Measurements from ENCODE around the gene PLCL1. TPM values are rescaled to one million over a fixed set of nuclear protein-coding genes. Genes with fewer than 3 reads are reported as not detected.

Gene PLCL1
- total RNA-seq, 4 donors from 2014 or later, result 0.34 to 4.2 (median 1.2) TPM

DNA sequence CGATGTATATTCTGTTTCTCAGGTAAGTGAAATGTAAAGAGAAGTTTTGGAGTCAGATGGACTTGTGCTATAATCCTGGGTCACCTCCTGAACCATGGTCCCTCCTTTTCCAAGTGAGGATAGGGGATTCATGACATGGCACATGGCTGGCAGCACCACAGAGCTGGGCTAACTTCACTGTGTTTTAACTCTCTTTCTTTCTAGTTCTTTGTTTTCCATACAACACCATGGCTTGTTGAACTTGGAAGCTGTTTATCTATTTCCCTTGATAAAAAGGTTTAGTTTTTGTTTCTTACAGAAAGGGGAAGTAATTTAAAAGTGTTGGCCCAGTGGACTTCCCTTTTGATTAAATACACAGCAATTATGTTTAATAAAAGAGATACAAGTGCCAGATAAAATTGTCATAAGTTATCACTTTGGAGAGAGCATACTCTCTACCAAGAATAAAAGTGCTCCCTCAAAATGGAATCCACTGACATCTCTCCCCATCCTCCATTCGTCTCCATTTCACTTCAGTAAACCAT is 90.4 kb downstream of the PLCL1 start:
- H3K9me3 ChIP-seq, result no peaks in the 10 kb centered on the region
- DNase-seq, result no peak
- H3K4me3 ChIP-seq, result no peak overlapping the region
- H3K4me1 ChIP-seq, result peaks cover 0 to 10% (median 5%) of the 10 kb centered on the region in 3 donors
- no peaks in the 10 kb centered on the region for H3K27me3 ChIP-seq
- no peak overlapping the region for H3K27ac ChIP-seq
- intact Hi-C loops (cut with DNase I), result no loop called here
- H3K36me3 ChIP-seq, result no peaks in the 10 kb centered on the region
- 29 to 32% methylated on average over 2 of the region's 2 CpGs for WGBS, 2 donors
- TF ChIP-seq, protein P1, sequence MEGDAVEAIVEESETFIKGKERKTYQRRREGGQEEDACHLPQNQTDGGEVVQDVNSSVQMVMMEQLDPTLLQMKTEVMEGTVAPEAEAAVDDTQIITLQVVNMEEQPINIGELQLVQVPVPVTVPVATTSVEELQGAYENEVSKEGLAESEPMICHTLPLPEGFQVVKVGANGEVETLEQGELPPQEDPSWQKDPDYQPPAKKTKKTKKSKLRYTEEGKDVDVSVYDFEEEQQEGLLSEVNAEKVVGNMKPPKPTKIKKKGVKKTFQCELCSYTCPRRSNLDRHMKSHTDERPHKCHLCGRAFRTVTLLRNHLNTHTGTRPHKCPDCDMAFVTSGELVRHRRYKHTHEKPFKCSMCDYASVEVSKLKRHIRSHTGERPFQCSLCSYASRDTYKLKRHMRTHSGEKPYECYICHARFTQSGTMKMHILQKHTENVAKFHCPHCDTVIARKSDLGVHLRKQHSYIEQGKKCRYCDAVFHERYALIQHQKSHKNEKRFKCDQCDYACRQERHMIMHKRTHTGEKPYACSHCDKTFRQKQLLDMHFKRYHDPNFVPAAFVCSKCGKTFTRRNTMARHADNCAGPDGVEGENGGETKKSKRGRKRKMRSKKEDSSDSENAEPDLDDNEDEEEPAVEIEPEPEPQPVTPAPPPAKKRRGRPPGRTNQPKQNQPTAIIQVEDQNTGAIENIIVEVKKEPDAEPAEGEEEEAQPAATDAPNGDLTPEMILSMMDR (IDR thresholded peaks at IDR 0.05), result no peak
- no peak for TF ChIP-seq POLR2A (IDR thresholded peaks at IDR 0.05)

DNA sequence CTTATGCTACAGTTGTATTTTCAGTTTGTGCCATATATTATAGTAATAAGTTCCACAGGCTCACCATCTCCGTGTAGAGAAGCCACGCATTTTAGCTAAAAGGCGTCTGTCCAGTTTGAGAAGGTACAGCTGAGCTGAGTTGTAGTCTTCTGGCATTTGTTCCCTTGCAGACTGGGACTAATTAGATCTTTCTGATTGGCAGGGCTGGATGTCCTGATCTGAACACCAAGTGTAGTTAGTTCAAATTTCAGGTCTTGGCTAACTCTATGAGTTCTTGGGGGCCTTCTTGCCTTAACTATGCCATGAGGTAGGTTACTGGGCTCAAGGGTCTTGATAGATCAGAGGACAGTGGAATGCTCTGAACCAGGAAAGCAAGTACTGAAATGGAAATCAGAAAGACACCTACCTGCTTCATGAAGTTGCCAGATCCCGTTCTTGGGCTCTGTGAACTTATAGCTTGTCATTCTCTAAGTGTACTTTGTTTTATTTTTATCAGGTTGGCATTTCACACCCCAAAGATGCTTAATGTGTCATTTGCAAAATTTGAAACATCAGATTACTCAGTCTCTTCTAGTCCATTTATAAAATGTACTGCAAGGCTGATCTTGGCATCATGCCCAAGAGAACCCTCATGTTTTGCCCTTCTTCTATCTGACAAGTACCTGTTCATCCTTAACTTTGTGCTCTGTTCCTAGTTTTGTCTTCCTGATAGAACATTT is 93.7 kb downstream of the PLCL1 start:
- WGBS, 2 donors, result 90% methylated on average over 4 of the region's 4 CpGs
- H3K9me3 ChIP-seq, result no peaks in the 10 kb centered on the region
- DNase-seq, result no peak
- H3K4me1 ChIP-seq, result peaks cover 0 to 4% (median 0%) of the 10 kb centered on the region in 3 donors
- H3K27ac ChIP-seq, result no peak overlapping the region
- intact Hi-C loops (cut with DNase I), result no loop called here
- no peaks in the 10 kb centered on the region for H3K27me3 ChIP-seq
- H3K36me3 ChIP-seq, result no peaks in the 10 kb centered on the region
- no peak for TF ChIP-seq POLR2A (IDR thresholded peaks at IDR 0.05)
- TF ChIP-seq, protein P1 (IDR thresholded peaks at IDR 0.05), result no peak
- H3K4me3 ChIP-seq, result no peak overlapping the region

DNA sequence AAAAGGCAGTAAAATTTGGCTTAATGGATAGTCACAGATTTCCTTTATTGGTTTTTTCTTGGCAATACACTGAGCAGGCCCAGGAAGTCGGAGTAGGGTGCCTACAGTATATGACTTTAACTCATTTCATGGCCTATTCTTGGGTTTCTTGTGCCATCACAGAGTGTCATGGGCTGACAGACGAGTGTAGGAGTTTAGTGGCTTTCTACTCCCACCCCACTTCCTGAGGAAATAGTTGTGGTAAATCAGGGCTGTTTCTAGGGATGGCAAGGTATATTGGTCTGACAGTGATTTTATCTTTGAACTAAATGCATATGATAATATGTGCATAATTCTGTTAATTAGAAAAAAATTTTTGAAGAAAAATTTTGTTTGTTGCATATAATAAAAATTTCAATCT is 100.1 kb downstream of the PLCL1 start:
- Histone ChIP-seq H3K9me3 (no peaks in the 10 kb centered on the region), H3K27ac (no peak overlapping the region), H3K27me3 (no peaks in the 10 kb centered on the region), H3K4me1 (no peaks in the 10 kb centered on the region), H3K36me3 (no peaks in the 10 kb centered on the region), H3K4me3 (no peak overlapping the region)
- 67 to 69% methylated on average over 2 of the region's 2 CpGs for WGBS, 2 donors
- intact Hi-C loops (cut with DNase I), result no loop called here
- no peak for TF ChIP-seq POLR2A (IDR thresholded peaks at IDR 0.05)
- TF ChIP-seq, protein P1 (IDR thresholded peaks at IDR 0.05), result no peak
- no peak for DNase-seq

DNA sequence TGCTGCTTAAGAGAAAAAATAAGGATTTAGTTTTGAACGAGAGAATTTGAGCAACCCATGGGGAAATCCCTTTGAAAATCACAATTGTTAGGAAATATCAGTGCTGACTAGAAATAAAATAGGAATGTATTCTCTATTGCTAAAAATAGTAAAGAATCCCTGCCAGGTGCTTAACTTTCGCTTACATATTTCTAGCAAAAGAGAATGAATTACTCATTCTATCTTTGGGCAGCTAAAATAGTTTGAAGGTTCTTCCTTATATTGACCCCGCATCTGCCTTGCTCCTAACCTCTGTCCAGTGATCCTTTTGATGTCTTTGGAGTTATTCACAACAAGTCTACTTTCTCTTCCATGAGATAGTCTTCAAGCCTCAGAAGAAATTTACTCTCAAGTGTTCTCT is 103.8 kb downstream of the PLCL1 start:
- TF ChIP-seq, protein P1 (IDR thresholded peaks at IDR 0.05), result no peak
- H3K4me3 ChIP-seq, result no peak overlapping the region
- H3K36me3 ChIP-seq, result no peaks in the 10 kb centered on the region
- no peak for DNase-seq
- no peaks in the 10 kb centered on the region for H3K27me3 ChIP-seq
- H3K4me1 ChIP-seq, result no peaks in the 10 kb centered on the region
- WGBS, 2 donors, result 55 to 62% methylated on average over 3 of the region's 3 CpGs
- intact Hi-C loops (cut with DNase I), result no loop called here
- no peak overlapping the region for H3K27ac ChIP-seq
- no peaks in the 10 kb centered on the region for H3K9me3 ChIP-seq

DNA sequence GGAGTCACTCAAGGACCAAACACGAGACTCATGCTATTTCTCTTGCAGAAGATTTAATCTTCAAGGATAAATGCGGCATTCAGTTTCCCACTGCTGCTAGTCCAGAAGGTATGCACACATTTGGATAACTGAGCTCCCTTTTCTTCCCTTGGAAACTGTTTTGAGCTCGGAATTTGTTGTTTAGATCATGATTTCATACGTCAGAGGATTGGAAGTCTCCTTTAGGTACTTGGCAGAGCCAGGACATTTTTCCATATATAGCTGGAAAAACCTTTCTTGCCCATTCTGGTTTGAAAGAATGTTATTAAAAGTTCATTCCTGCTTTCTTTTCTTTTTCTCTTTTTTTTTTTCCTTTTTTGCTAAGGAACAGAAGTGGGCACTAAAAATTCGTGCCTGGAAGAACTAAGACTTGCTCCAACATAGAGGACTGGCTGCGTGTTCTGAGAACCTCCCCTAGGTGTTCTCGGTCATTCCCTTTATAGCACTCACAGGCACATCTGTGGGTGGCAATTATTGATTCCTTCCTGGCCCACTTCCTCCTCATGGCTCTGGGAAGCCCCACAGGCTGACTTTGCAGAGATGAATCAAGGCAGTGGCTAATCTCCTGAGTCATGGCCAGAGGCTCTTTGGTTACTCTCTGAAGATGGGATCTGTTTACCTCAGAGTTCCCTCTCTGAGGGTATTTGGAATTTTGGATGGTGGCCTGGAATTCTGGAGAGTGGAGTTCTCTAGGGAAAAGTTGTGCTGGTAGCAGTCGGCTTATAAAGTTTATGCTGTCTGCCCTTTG is 104.8 kb downstream of the PLCL1 start:
- TF ChIP-seq, protein P1 (IDR thresholded peaks at IDR 0.05), result no peak
- H3K9me3 ChIP-seq, result no peaks in the 10 kb centered on the region
- no peak overlapping the region for H3K4me3 ChIP-seq
- H3K4me1 ChIP-seq, result no peaks in the 10 kb centered on the region
- 34 to 54% methylated on average over 8 of the region's 8 CpGs for WGBS, 2 donors
- no peak for DNase-seq
- intact Hi-C loops (cut with DNase I), result no loop called here
- no peak overlapping the region for H3K27ac ChIP-seq
- no peaks in the 10 kb centered on the region for H3K27me3 ChIP-seq
- H3K36me3 ChIP-seq, result no peaks in the 10 kb centered on the region

Measured in esophagus squamous epithelium (tissue), 5 donors.